ENCODE measurements around the gene PCDHB16. TPM values are rescaled to one million over a fixed set of nuclear protein-coding genes. Genes with fewer than 3 reads are reported as not detected.
"Not testable (repeated sequence)": the region's sequence is repeated elsewhere in the genome, so short reads cannot be mapped to it uniquely, and the experiment has no call there.

Gene PCDHB16
- total RNA-seq, 3 donors from 2014 or later, result 0.49 to 3.4 (median 0.89) TPM

DNA sequence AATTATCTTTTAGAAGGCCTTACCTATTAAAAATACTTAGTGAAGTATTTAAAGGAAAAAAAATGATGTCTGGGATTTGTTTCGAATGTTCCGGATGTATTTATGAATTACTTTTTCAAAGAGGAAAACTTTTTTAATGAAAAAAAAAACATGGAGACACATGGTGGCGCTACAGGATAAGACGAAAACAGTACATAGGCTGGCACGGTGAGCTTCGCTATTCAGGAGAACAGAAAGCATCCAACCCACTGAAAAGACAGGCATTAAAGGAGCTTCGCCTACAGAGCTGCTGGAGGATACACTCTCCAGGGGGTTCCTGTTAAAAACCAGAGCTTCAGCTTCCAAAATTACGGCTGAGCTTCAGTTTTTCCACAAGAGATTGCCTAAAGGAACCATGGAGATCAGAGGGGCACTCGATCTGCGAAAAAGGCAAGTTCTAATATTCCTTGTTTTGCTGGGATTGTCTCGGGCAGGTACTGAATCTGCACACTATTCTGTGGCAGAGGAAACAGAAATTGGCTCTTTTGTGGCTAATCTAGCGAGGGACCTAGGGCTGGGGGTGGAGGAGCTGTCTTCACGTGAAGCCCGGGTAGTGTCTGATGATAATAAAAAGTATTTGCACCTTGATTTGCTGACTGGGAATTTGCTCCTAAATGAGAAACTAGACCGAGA, 41.1 kb downstream of the PCDHB16 start, which contains the start of gene PCDHB14:
PCDHB14 (plus strand) TSS at position 232 of the 672 bp plus-strand sequence; CDS start at position 395, 163 bp downstream.
- Histone ChIP-seq H3K36me3 (ENCODE audit: low read depth) (no peaks in the 10 kb centered on the region), H3K4me1 (ENCODE audit: low read depth) (no peaks in the 10 kb centered on the region), H3K4me3 (no peak within 1 kb of the TSS), H3K9me3 (peaks cover 84% of the 10 kb centered on the region)
- DNase-seq (no peak), ATAC-seq (peak; percentile 36)
- intact Hi-C loops (cut with DNase I, micrococcal nuclease), result no loop called here
- TF ChIP-seq, protein P1, sequence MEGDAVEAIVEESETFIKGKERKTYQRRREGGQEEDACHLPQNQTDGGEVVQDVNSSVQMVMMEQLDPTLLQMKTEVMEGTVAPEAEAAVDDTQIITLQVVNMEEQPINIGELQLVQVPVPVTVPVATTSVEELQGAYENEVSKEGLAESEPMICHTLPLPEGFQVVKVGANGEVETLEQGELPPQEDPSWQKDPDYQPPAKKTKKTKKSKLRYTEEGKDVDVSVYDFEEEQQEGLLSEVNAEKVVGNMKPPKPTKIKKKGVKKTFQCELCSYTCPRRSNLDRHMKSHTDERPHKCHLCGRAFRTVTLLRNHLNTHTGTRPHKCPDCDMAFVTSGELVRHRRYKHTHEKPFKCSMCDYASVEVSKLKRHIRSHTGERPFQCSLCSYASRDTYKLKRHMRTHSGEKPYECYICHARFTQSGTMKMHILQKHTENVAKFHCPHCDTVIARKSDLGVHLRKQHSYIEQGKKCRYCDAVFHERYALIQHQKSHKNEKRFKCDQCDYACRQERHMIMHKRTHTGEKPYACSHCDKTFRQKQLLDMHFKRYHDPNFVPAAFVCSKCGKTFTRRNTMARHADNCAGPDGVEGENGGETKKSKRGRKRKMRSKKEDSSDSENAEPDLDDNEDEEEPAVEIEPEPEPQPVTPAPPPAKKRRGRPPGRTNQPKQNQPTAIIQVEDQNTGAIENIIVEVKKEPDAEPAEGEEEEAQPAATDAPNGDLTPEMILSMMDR (IDR thresholded peaks at IDR 0.05), result no peak

- H3K4me1 ChIP-seq (ENCODE audit: low read depth); H3K4me3 ChIP-seq; H3K36me3 ChIP-seq (ENCODE audit: low read depth); intact Hi-C loops (cut with DNase I, micrococcal nuclease); DNase-seq; ATAC-seq: not testable (repeated sequence)
- H3K9me3 ChIP-seq, result peaks cover 82% of the 10 kb centered on the region
These were observed 42.7 kb downstream of the PCDHB16 start for GRCh38 chr5:141224844-141225243.

DNA sequence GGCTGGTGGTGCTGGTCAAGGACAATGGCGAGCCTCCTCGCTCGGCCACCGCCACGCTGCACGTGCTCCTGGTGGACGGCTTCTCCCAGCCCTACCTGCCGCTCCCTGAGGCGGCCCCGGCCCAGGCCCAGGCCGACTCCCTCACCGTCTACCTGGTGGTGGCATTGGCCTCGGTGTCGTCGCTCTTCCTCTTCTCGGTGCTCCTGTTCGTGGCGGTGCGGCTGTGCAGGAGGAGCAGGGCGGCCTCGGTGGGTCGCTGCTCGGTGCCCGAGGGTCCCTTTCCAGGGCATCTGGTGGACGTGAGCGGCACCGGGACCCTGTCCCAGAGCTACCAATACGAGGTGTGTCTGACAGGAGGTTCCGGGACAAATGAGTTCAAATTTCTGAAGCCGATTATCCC, 43.2 kb downstream of the PCDHB16 start:
- peaks cover 82% of the 10 kb centered on the region for H3K9me3 ChIP-seq
- H3K4me3 ChIP-seq; DNase-seq; H3K4me1 ChIP-seq (ENCODE audit: low read depth); ATAC-seq; intact Hi-C loops (cut with DNase I, micrococcal nuclease); H3K36me3 ChIP-seq (ENCODE audit: low read depth): not testable (repeated sequence)

DNA sequence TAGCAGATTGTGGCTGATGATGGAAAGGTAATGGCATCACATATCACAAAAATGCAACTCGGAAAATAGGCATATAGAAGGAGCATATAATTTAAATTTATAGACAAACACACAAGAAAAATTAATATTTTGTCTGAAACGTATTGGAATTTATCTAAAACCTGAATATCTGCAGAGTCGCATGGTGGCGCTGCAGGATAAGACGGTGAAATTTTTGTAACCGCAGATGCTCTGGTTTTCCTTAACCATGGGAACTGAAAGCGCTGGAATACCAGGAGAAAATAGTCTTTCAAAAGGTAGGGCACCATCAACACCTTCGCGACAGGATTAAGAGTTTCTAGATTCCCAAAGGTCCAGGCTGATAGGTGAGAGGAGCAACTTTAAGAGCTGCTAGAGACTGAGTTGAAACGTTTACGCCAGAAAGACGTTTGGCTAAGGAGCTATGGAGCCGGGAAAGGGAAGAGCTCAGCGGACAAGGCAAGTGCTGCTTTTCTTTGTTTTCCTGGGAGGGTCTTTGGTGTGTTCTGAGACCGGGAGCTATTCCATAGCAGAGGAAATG, 52.0 kb downstream of the PCDHB16 start:
- Histone ChIP-seq H3K9me3 (peaks cover 90% of the 10 kb centered on the region), H3K4me3 (no peak overlapping the region), H3K36me3 (ENCODE audit: low read depth) (no peaks in the 10 kb centered on the region), H3K4me1 (ENCODE audit: low read depth) (no peaks in the 10 kb centered on the region)
- ATAC-seq, result no peak
- intact Hi-C loops (cut with DNase I, micrococcal nuclease), result no loop called here
- TF ChIP-seq, protein P1 (IDR thresholded peaks at IDR 0.05), result no peak
- DNase-seq, result peak in 1 of 3 donors; percentile 5

Other genes with a start within 250 kb of the PCDHB16 start
- gene PCDHAC2, start 215.9 kb upstream of the PCDHB16 start, total RNA-seq, result 1 to 10 TPM in 1 of 3 donors, under 1 TPM in 2; 0.31 to 1.3 (median 0.61) TPM
- under 1 TPM in 1 of 3 donors, not detected in 2; 0.25 TPM for gene PCDHB1, start 131.0 kb upstream of the PCDHB16 start, total RNA-seq
- 1 to 10 TPM in 2 of 3 donors, under 1 TPM in 1; 0.82 to 5.5 (median 1.1) TPM for gene PCDHB2, start 87.8 kb upstream of the PCDHB16 start, total RNA-seq
- 1 to 10 TPM in 1 of 3 donors, under 1 TPM in 2; 0.58 to 1.9 (median 0.90) TPM for gene PCDHB3, start 81.9 kb upstream of the PCDHB16 start, total RNA-seq
- 1 to 10 TPM in 1 of 3 donors, under 1 TPM in 2; 0.35 to 3.4 (median 0.80) TPM for gene PCDHB4, start 60.6 kb upstream of the PCDHB16 start, total RNA-seq
- gene PCDHB5, start 47.2 kb upstream of the PCDHB16 start, total RNA-seq, result 1 to 10 TPM in 1 of 3 donors, under 1 TPM in 2; 0.41 to 3.0 (median 0.60) TPM
- under 1 TPM; 0.24 to 0.60 (median 0.29) TPM for gene PCDHB6, start 32.3 kb upstream of the PCDHB16 start, total RNA-seq
- 1 to 10 TPM in 1 of 3 donors, under 1 TPM in 1, not detected in 1; 0.55 to 2.5 TPM for gene PCDHB7, start 9.7 kb upstream of the PCDHB16 start, total RNA-seq
- 1 to 10 TPM in 1 of 3 donors, under 1 TPM in 2; 0.12 to 2.1 (median 0.72) TPM for gene PCDHB8, start 4.6 kb upstream of the PCDHB16 start, total RNA-seq
- gene PCDHB9, start 4.8 kb downstream of the PCDHB16 start, total RNA-seq, result 1 to 10 TPM in 1 of 3 donors, under 1 TPM in 2; 0.26 to 2.4 (median 0.70) TPM
- gene PCDHB10, start 10.0 kb downstream of the PCDHB16 start, total RNA-seq, result 1 to 10 TPM in 1 of 3 donors, under 1 TPM in 2; 0.35 to 4.9 (median 0.60) TPM
- gene PCDHB11, start 17.2 kb downstream of the PCDHB16 start, total RNA-seq, result 1 to 10 TPM in 2 of 3 donors, under 1 TPM in 1; 0.55 to 5.8 (median 1.3) TPM
- gene PCDHB12, start 26.3 kb downstream of the PCDHB16 start, total RNA-seq, result 1 to 10 TPM in 1 of 3 donors, under 1 TPM in 2; 0.52 to 3.9 (median 0.67) TPM
- gene PCDHB13, start 31.5 kb downstream of the PCDHB16 start, total RNA-seq, result 1 to 10 TPM; 1.2 to 4.3 (median 1.9) TPM
- gene PCDHB14, start 41.0 kb downstream of the PCDHB16 start, total RNA-seq, result 1 to 10 TPM in 2 of 3 donors, under 1 TPM in 1; 0.98 to 6.1 (median 2.0) TPM
- gene PCDHB15, start 63.0 kb downstream of the PCDHB16 start, total RNA-seq, result 1 to 10 TPM in 2 of 3 donors, under 1 TPM in 1; 0.69 to 4.3 (median 1.2) TPM
- 1 to 10 TPM; 1.2 to 1.7 (median 1.5) TPM for gene SLC25A2, start 121.7 kb downstream of the PCDHB16 start, total RNA-seq
- gene TAF7, start 138.4 kb downstream of the PCDHB16 start, total RNA-seq, result 10 to 100 TPM; 52.6 to 70.4 (median 56.9) TPM
- 1 to 10 TPM in 1 of 3 donors, under 1 TPM in 2; 0.35 to 1.6 (median 0.43) TPM for gene PCDHGA1, start 148.1 kb downstream of the PCDHB16 start, total RNA-seq
- 1 to 10 TPM in 1 of 3 donors, under 1 TPM in 2; 0.41 to 3.8 (median 0.51) TPM for gene PCDHGA2, start 156.4 kb downstream of the PCDHB16 start, total RNA-seq
- gene PCDHGA3, start 161.4 kb downstream of the PCDHB16 start, total RNA-seq, result 1 to 10 TPM in 1 of 3 donors, under 1 TPM in 2; 0.24 to 2.2 (median 0.43) TPM
- 1 to 10 TPM; 1.0 to 4.1 (median 1.2) TPM for gene PCDHGB1, start 167.7 kb downstream of the PCDHB16 start, total RNA-seq
- 1 to 10 TPM in 2 of 3 donors, under 1 TPM in 1; 0.90 to 4.6 (median 1.2) TPM for gene PCDHGA4, start 172.6 kb downstream of the PCDHB16 start, total RNA-seq
- 1 to 10 TPM; 1.5 to 5.7 (median 2.8) TPM for gene PCDHGB2, start 177.6 kb downstream of the PCDHB16 start, total RNA-seq
- gene PCDHGA5, start 181.8 kb downstream of the PCDHB16 start, total RNA-seq, result 1 to 10 TPM; 1.2 to 4.2 (median 1.2) TPM
- gene PCDHGB3, start 187.9 kb downstream of the PCDHB16 start, total RNA-seq, result 1 to 10 TPM; 2.0 to 6.3 (median 2.0) TPM
- gene PCDHGA6, start 191.5 kb downstream of the PCDHB16 start, total RNA-seq, result 1 to 10 TPM; 1.6 to 6.7 (median 1.9) TPM
- 1 to 10 TPM; 1.0 to 5.6 (median 1.7) TPM for gene PCDHGA7, start 200.4 kb downstream of the PCDHB16 start, total RNA-seq
- 1 to 10 TPM in 2 of 3 donors, under 1 TPM in 1; 0.65 to 5.3 (median 1.2) TPM for gene PCDHGB4, start 205.3 kb downstream of the PCDHB16 start, total RNA-seq
- gene PCDHGA8, start 210.2 kb downstream of the PCDHB16 start, total RNA-seq, result 1 to 10 TPM in 1 of 3 donors, under 1 TPM in 2; 0.78 to 3.8 (median 0.87) TPM
- gene PCDHGB5, start 215.6 kb downstream of the PCDHB16 start, total RNA-seq, result 1 to 10 TPM; 3.1 to 9.8 (median 5.6) TPM
- 1 to 10 TPM; 2.6 to 6.7 (median 3.2) TPM for gene PCDHGA9, start 220.4 kb downstream of the PCDHB16 start, total RNA-seq
- 1 to 10 TPM; 2.3 to 8.5 (median 2.8) TPM for gene PCDHGB6, start 225.6 kb downstream of the PCDHB16 start, total RNA-seq
- gene PCDHGA10, start 230.6 kb downstream of the PCDHB16 start, total RNA-seq, result 1 to 10 TPM; 3.5 to 6.1 (median 4.7) TPM
- 10 to 100 TPM in 1 of 3 donors, 1 to 10 TPM in 2; 4.2 to 17.9 (median 4.5) TPM for gene PCDHGB7, start 235.3 kb downstream of the PCDHB16 start, total RNA-seq
- 1 to 10 TPM; 1.8 to 5.6 (median 2.6) TPM for gene PCDHGA11, start 238.7 kb downstream of the PCDHB16 start, total RNA-seq
- 1 to 10 TPM; 2.6 to 5.5 (median 3.0) TPM for gene PCDHGA12, start 248.1 kb downstream of the PCDHB16 start, total RNA-seq

Measured in mucosa of descending colon (tissue), 3 donors.